Measurements from ENCODE around the gene MFGE8. TPM values are rescaled to one million over a fixed set of nuclear protein-coding genes. Genes with fewer than 3 reads are reported as not detected.

The MFGE8 gene
- total RNA-seq, 1 donor from 2014 or later = 259 TPM

- TF ChIP-seq, protein P1, sequence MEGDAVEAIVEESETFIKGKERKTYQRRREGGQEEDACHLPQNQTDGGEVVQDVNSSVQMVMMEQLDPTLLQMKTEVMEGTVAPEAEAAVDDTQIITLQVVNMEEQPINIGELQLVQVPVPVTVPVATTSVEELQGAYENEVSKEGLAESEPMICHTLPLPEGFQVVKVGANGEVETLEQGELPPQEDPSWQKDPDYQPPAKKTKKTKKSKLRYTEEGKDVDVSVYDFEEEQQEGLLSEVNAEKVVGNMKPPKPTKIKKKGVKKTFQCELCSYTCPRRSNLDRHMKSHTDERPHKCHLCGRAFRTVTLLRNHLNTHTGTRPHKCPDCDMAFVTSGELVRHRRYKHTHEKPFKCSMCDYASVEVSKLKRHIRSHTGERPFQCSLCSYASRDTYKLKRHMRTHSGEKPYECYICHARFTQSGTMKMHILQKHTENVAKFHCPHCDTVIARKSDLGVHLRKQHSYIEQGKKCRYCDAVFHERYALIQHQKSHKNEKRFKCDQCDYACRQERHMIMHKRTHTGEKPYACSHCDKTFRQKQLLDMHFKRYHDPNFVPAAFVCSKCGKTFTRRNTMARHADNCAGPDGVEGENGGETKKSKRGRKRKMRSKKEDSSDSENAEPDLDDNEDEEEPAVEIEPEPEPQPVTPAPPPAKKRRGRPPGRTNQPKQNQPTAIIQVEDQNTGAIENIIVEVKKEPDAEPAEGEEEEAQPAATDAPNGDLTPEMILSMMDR (IDR thresholded peaks at IDR 0.05) = no peak
- H3K9me3 Mint-ChIP-seq (ENCODE audit: unreplicated experiment) = no peaks in the 10 kb centered on the region
- H3K4me1 Mint-ChIP-seq (ENCODE audit: unreplicated experiment) = no peaks in the 10 kb centered on the region
- peaks cover 4% of the 10 kb centered on the region for H3K27me3 Mint-ChIP-seq (ENCODE audit: unreplicated experiment)
- H3K27ac Mint-ChIP-seq (ENCODE audit: unreplicated experiment) = no peak overlapping the region
- no peak for DNase-seq (ENCODE audit: extremely low spot score, unreplicated experiment)
- H3K4me3 Mint-ChIP-seq (ENCODE audit: unreplicated experiment) = no peak overlapping the region
- H3K36me3 Mint-ChIP-seq (ENCODE audit: unreplicated experiment) = peaks cover 2% of the 10 kb centered on the region
Measured at GRCh38 chr15:88876573-88876972, 36.6 kb downstream of the MFGE8 start.

DNA sequence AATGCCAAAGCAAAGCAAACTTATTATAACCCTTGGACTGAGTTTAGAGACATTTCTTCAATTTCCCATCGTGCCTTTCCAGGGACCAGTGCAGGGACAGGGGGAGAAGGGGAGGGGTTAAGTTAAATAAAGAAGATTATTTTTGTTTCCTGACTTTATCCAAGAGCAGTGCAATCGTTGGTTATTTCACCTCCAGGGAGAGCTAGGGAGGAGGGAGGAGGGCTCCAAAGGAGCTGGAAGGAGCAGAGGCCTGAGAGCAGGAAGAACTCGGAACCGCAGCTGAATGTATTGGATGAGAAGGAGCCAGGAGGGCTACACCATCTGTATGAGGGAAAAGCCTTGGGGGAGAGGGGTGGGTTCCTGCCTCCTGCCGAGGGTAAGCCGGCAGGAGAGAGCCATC, 38.5 kb downstream of the MFGE8 start:
- DNase-seq (ENCODE audit: extremely low spot score, unreplicated experiment) = no peak
- Mint-ChIP-seq H3K27me3 (ENCODE audit: unreplicated experiment) (peaks cover 4% of the 10 kb centered on the region), H3K27ac (ENCODE audit: unreplicated experiment) (no peak overlapping the region), H3K4me1 (ENCODE audit: unreplicated experiment) (no peaks in the 10 kb centered on the region), H3K9me3 (ENCODE audit: unreplicated experiment) (no peaks in the 10 kb centered on the region), H3K4me3 (ENCODE audit: unreplicated experiment) (no peak overlapping the region), H3K36me3 (ENCODE audit: unreplicated experiment) (peaks cover 2% of the 10 kb centered on the region)
- TF ChIP-seq, protein P1 (IDR thresholded peaks at IDR 0.05) = no peak

- TF ChIP-seq, protein P1 (IDR thresholded peaks at IDR 0.05) = no peak
- no peaks in the 10 kb centered on the region for H3K4me1 Mint-ChIP-seq (ENCODE audit: unreplicated experiment)
- no peak overlapping the region for H3K27ac Mint-ChIP-seq (ENCODE audit: unreplicated experiment)
- H3K36me3 Mint-ChIP-seq (ENCODE audit: unreplicated experiment) = peaks cover 2% of the 10 kb centered on the region
- H3K27me3 Mint-ChIP-seq (ENCODE audit: unreplicated experiment) = peaks cover 4% of the 10 kb centered on the region
- no peaks in the 10 kb centered on the region for H3K9me3 Mint-ChIP-seq (ENCODE audit: unreplicated experiment)
- H3K4me3 Mint-ChIP-seq (ENCODE audit: unreplicated experiment) = no peak overlapping the region
- DNase-seq (ENCODE audit: extremely low spot score, unreplicated experiment) = no peak
Measured at GRCh38 chr15:88874275-88874674, 38.9 kb downstream of the MFGE8 start.

DNA sequence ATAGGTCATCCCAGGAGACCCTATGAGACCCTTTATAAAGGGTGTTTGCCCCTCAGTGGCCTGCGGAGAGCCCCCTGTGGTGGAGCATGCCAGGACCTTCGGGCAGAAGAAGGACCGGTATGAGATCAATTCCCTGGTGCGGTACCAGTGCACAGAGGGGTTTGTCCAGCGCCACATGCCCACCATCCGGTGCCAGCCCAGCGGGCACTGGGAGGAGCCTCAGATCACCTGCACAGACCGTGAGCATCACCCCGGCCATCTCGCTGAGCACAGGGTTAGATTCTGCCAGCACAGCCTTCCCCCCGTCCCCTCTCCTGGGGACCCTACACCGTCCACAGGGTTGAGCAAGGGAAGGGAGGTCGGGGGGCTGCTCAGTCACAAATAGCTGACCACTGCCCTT, 39.4 kb downstream of the MFGE8 start:
- DNase-seq (ENCODE audit: extremely low spot score, unreplicated experiment) = no peak
- Mint-ChIP-seq H3K27ac (ENCODE audit: unreplicated experiment) (no peak overlapping the region), H3K4me1 (ENCODE audit: unreplicated experiment) (no peaks in the 10 kb centered on the region), H3K27me3 (ENCODE audit: unreplicated experiment) (peaks cover 4% of the 10 kb centered on the region), H3K9me3 (ENCODE audit: unreplicated experiment) (no peaks in the 10 kb centered on the region), H3K36me3 (ENCODE audit: unreplicated experiment) (peaks cover 2% of the 10 kb centered on the region), H3K4me3 (ENCODE audit: unreplicated experiment) (no peak overlapping the region)
- TF ChIP-seq, protein P1 (IDR thresholded peaks at IDR 0.05) = no peak

GRCh38 chr15:88872706-88873105, 40.5 kb downstream of the MFGE8 start:
- Mint-ChIP-seq H3K9me3 (ENCODE audit: unreplicated experiment) (no peaks in the 10 kb centered on the region), H3K4me1 (ENCODE audit: unreplicated experiment) (no peaks in the 10 kb centered on the region)
- TF ChIP-seq, protein P1 (IDR thresholded peaks at IDR 0.05) = no peak

More at GRCh38 chr15:88872706-88873105, 40.5 kb downstream of the MFGE8 start:
- Mint-ChIP-seq H3K27me3 (ENCODE audit: unreplicated experiment) (peaks cover 4% of the 10 kb centered on the region), H3K27ac (ENCODE audit: unreplicated experiment) (no peak overlapping the region), H3K36me3 (ENCODE audit: unreplicated experiment) (peaks cover 2% of the 10 kb centered on the region), H3K4me3 (ENCODE audit: unreplicated experiment) (no peak overlapping the region)
- DNase-seq (ENCODE audit: extremely low spot score, unreplicated experiment) = no peak
